Measurements from ENCODE around the gene OR51B4. TPM values are rescaled to one million over a fixed set of nuclear protein-coding genes. Genes with fewer than 3 reads are reported as not detected.

OR51B4 gene
- total RNA-seq, 1 donor = not detected

GRCh38 chr11:5293028-5293427 lies 8.7 kb downstream of the OR51B4 start:
- Histone ChIP-seq H3K4me1 (ENCODE audit: insufficient read depth, low read length) (peaks cover 19% of the 10 kb centered on the region), H2AFZ (ENCODE audit: low read length) (peak overlapping the region; percentile 52), H3K4me2 (ENCODE audit: insufficient read depth, low read length) (no peak overlapping the region), H3K4me3 (ENCODE audit: insufficient read depth, low read length) (no peak overlapping the region), H3K36me3 (ENCODE audit: insufficient read depth, low read length) (no peaks in the 10 kb centered on the region), H3K9me3 (ENCODE audit: low read depth, low read length) (no peaks in the 10 kb centered on the region), H3K79me2 (ENCODE audit: insufficient read depth, low read length) (no peaks in the 10 kb centered on the region), H4K20me1 (ENCODE audit: insufficient read depth, low read length) (no peaks in the 10 kb centered on the region), H3K27me3 (ENCODE audit: insufficient read depth, low read length) (no peaks in the 10 kb centered on the region), H3K27ac (ENCODE audit: low read depth, low read length) (no peak overlapping the region)
- no peak for TF ChIP-seq CTCF (IDR thresholded peaks at IDR 0.05; ENCODE audit: extremely low read depth, low read depth, low read length)
- DNase-seq (ENCODE audit: insufficient read length, low spot score, missing footprints) = no peak

GRCh38 chr11:5291207-5291838 lies 10.4 kb downstream of the OR51B4 start:
- DNase-seq (ENCODE audit: insufficient read length, low spot score, missing footprints) = peak; percentile 76

GRCh38 chr11:5290106-5290505 lies 11.6 kb downstream of the OR51B4 start:
- Histone ChIP-seq H3K4me3 (ENCODE audit: insufficient read depth, low read length) (no peak overlapping the region), H3K27ac (ENCODE audit: low read depth, low read length) (no peak overlapping the region), H3K27me3 (ENCODE audit: insufficient read depth, low read length) (no peaks in the 10 kb centered on the region), H2AFZ (ENCODE audit: low read length) (peak overlapping the region; percentile 54), H3K36me3 (ENCODE audit: insufficient read depth, low read length) (no peaks in the 10 kb centered on the region), H3K79me2 (ENCODE audit: insufficient read depth, low read length) (no peaks in the 10 kb centered on the region), H3K9me3 (ENCODE audit: low read depth, low read length) (no peaks in the 10 kb centered on the region), H3K4me1 (ENCODE audit: insufficient read depth, low read length) (peaks cover 13% of the 10 kb centered on the region), H3K4me2 (ENCODE audit: insufficient read depth, low read length) (no peak overlapping the region), H4K20me1 (ENCODE audit: insufficient read depth, low read length) (no peaks in the 10 kb centered on the region)
- TF ChIP-seq CTCF (IDR thresholded peaks at IDR 0.05; ENCODE audit: extremely low read depth, low read depth, low read length) = no peak
- no peak for DNase-seq (ENCODE audit: insufficient read length, low spot score, missing footprints)

More at GRCh38 chr11:5291207-5291838, 10.4 kb downstream of the OR51B4 start:
- Histone ChIP-seq H3K27me3 (ENCODE audit: insufficient read depth, low read length) (no peaks in the 10 kb centered on the region), H2AFZ (ENCODE audit: low read length) (peak overlapping the region; percentile 47), H3K4me3 (ENCODE audit: insufficient read depth, low read length) (no peak overlapping the region), H3K79me2 (ENCODE audit: insufficient read depth, low read length) (no peaks in the 10 kb centered on the region), H3K27ac (ENCODE audit: low read depth, low read length) (no peak overlapping the region), H3K36me3 (ENCODE audit: insufficient read depth, low read length) (no peaks in the 10 kb centered on the region), H4K20me1 (ENCODE audit: insufficient read depth, low read length) (no peaks in the 10 kb centered on the region), H3K4me1 (ENCODE audit: insufficient read depth, low read length) (peaks cover 13% of the 10 kb centered on the region), H3K9me3 (ENCODE audit: low read depth, low read length) (no peaks in the 10 kb centered on the region), H3K4me2 (ENCODE audit: insufficient read depth, low read length) (no peak overlapping the region)
- peak; percentile 66 for TF ChIP-seq CTCF (IDR thresholded peaks at IDR 0.05; ENCODE audit: extremely low read depth, low read depth, low read length)

GRCh38 chr11:5289696-5290095 lies 12.1 kb downstream of the OR51B4 start:
- Histone ChIP-seq H3K4me3 (ENCODE audit: insufficient read depth, low read length) (no peak overlapping the region), H2AFZ (ENCODE audit: low read length) (peak overlapping the region; percentile 54), H3K36me3 (ENCODE audit: insufficient read depth, low read length) (no peaks in the 10 kb centered on the region), H3K79me2 (ENCODE audit: insufficient read depth, low read length) (no peaks in the 10 kb centered on the region), H3K9me3 (ENCODE audit: low read depth, low read length) (no peaks in the 10 kb centered on the region), H3K27me3 (ENCODE audit: insufficient read depth, low read length) (no peaks in the 10 kb centered on the region), H3K4me2 (ENCODE audit: insufficient read depth, low read length) (no peak overlapping the region), H3K4me1 (ENCODE audit: insufficient read depth, low read length) (peaks cover 13% of the 10 kb centered on the region), H4K20me1 (ENCODE audit: insufficient read depth, low read length) (no peaks in the 10 kb centered on the region), H3K27ac (ENCODE audit: low read depth, low read length) (no peak overlapping the region)
- no peak for TF ChIP-seq CTCF (IDR thresholded peaks at IDR 0.05; ENCODE audit: extremely low read depth, low read depth, low read length)
- DNase-seq (ENCODE audit: insufficient read length, low spot score, missing footprints) = peak; percentile 50

Measured in osteoblast (primary cell).